ACHN (cell line): ENCODE data around the gene COMTD1.

Experiments used
- DNase-seq: peaks from one replicate; pipeline ENCODE4 v3.0.0-alpha.2; 2015
- in situ Hi-C: cut with HindIII; loops from 2 replicates; pipeline ENCODE4 v1.10.0; 2017; ENCODE audit warnings: low sequenced_read_pairs, low pct_ligation_motif_present, low pct_unique_long_range_greater_than_20kb

COMTD1 gene

DNA sequence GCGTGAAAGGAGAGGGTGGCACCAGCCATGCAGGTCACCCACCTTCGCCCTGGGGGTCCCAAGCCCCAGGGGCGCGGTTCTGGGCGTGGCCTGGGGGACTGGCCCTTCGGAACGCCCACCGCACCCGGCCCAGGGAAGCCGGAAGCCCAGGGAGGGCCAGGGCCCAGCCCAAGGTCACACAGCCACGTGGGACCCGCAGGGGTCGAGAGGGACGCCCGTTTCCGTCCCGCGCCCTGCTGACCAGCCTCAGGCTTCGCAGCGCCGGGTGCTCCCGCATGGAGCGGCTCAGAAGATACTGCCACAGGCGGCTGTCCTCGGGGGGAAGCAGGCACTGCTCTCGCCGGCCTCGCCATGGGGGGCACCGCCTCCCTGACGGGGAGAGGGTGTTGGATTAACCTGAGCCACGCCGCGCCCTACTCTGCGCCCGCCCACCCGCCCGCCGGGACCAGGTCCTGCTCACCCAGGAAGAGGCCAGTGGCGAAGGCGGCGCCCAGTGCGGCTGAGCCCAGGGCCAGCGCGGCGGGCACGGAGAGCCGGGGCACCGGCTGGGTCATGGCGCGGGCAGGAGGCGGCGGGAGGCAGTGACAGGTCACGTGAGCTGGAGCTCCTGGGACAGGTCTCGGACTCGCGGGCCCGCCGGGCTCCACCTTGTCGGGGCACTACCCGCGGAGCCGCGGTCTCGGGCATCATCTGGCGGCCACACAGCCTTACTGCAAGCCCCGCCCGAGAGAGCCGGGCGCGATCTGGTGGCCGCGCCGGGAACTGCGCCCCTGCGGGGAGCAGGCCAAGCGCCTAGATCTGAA lies at the start of gene COMTD1:
TSS of gene COMTD1 (minus strand) at position 583 of the 803 bp plus-strand sequence. CDS start at position 554, 29 bp downstream.
- DNase-seq: peak; percentile 92
- in situ Hi-C loops: no loop called here

DNA sequence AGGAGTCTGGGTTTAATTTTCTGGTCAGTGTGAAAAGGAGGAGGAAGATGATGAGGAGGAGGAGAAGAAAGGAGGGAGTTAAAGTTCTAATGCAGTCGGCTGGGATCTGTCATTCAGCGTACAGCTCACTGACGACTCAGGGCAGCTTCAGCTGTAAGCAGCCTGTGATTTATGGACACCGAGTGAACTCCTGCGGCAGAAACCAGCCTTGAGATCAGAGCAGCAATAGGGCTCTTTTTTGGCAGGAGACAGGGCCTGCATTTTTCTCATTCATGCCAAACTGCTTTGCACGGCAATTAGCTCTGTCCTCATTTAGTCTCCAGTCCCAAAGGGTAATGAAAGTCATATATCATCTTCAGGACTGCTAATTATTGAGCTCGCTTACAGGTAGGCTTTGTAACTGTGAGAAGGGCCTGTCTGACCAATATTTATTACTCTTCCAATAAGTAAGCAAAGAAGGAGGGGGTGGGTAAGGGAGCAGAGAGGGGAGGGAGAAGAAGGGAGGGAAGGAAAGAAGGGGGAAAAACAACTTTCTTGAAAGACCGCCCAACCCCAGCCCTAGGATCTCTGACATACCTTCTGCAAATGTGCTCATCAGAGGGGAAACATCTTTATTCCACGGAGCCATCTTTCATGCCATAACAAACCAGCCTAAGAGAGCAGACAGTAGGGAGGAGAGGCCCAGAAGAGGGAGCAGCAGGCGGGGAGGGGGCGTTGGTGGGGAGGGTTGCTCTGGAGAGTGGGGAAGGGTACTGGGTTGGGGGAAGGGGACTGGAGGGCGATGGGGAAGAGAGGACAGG lies 48.1 kb upstream of the COMTD1 start:
- in situ Hi-C loops: no loop called here
- no peak for DNase-seq

DNA sequence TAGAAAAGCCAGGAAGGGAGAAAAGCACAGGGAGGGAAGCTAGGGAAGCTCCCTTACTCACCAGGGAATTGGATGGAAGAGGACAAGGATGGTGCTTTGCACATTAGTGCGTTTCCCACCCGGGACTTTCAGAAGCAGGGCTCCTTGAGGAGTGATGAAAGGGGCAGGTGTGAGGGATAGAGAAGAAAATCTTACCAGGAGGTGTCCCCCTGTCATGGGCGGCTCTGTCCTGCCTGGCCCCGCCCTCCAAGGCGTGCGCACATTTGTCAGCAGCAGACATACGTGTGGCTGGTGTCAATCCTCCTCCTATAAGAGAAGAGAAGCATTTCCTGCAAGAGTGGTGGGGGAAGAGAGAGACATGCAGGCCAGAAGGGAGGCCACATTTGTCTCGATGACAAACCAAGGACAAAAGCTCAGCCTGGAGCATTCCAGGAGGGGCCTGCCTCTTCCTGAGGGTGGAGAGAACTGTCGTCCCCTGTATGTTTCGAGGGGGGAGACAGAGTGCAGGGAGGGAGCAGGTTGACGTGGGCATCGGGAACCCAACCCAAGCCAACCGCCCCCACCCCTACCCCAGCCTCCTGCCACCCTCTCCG lies 47.4 kb upstream of the COMTD1 start:
- no peak for DNase-seq
- in situ Hi-C loops: no loop called here

DNA sequence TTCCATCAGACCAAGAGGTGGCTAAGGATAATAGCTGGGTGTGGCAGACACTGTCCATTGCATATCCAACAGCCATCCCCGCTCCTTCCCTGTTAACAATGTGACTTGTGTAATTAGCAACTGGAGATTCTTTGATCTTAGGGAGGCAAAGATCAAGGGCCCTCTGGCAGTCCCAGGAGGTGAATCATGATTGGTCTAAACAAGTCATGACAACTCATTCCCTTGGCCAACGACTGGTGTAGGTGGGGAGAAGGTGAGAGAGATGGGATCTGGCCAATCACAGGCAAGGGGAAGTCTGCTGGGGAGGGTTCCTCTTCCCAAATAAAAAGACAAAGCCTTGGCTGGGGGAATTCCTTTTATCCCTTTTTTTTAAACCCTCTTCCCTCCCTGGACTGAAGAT lies 46.2 kb upstream of the COMTD1 start:
- in situ Hi-C loops: no loop called here
- no peak for DNase-seq

DNA sequence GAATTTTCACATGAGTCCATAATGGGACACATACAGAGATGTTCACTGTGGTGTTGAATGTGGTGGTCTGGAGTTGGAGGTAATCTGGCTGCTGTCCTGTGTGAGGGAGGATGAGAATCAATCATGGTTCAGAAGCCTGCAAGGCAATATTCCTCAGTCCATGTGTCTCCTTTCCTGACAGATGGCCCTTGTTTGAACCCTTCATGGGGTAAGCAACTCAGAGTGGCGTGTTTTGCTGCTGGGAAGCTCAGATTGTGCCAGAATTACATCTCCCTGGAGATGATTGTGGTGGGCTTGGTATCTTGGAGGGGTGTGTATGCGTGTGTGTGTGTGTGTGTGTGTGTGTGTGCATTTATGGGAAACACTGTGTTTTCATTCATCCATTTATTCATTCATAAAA lies 44.5 kb upstream of the COMTD1 start:
- no peak for DNase-seq
- in situ Hi-C loops: no loop called here

DNA sequence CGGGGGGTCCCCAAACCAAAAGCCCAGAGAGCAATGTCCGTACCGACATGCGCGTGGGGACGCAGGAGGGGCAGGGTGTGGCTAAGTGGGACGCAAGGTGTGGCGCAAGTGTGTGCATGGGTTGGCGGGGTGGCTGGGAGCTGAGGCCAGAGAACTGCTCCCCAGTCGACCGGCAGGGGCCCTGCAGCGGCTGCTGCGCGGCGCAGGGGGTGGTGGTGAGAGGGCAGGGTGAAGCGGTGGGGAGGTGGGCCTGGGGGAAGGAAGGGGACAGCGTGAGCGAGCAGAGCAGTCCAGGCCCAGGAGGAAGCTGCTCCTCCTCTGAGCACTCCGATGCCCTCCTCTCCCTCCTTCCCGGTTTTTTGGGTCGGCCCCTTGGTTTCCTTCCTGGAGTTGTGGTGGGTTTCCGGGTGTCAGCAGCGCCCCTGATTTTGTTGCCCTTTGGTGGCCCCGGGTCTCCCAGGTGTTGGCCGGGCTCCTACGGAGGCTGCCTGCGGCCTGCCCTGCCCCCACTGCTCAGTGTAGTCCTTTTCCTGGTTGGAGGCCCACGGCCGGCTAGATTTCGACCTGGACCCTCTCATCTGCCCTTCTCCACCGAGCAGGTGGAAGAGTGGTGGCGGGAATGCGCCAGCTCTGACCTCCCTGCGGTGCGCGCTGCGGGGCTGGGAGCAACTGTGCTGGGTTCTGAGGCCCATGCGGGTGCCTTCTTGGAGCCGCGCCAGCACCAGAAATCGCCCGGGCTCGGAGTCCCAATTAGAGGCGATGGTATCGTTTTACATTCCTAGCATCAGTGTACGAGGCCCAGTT lies 40.5 kb upstream of the COMTD1 start:
- in situ Hi-C loops: no loop called here

DNA sequence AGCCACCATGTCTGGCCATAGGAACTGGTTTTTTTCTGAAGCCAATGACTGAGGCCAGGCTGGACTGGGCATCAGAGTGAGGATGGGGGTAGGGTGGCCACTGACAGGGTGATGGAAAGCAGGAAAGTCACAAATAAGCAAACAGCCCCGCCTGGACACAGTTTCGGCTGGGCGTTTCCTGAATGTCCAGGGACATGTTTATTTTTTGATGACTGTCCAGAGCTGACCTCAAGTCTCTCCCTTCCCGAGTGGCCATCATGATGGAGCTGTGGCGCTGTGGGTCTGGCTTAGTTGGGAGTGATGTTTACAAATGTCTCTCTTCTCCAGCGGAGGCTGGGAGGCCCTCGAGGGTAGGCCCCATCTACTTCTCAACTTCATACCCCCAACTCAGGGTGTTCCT lies 37.1 kb upstream of the COMTD1 start:
- in situ Hi-C loops: no loop called here
- no peak for DNase-seq

More for the DNA sequence above, 40.5 kb upstream of the COMTD1 start:
- no peak for DNase-seq

DNA sequence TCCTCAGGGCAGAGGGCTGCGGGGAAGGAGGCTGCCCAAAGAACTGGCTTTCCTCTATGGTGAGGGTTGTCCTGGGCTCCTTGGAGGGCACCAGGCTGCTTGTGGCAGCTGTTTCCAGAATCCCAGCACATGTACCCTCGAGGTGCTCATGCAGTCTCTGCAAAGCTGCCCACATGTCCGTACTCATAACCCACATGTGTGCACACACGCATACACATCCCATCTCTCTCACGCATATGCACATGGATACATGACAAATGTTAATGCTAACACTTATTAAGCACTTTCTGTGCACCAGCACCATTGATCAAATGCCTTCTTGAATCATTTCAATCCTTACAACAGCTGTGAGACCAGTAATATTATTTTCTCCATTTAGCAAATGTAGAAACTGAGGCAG lies 36.3 kb upstream of the COMTD1 start:
- no peak for DNase-seq
- in situ Hi-C loops: no loop called here

DNA sequence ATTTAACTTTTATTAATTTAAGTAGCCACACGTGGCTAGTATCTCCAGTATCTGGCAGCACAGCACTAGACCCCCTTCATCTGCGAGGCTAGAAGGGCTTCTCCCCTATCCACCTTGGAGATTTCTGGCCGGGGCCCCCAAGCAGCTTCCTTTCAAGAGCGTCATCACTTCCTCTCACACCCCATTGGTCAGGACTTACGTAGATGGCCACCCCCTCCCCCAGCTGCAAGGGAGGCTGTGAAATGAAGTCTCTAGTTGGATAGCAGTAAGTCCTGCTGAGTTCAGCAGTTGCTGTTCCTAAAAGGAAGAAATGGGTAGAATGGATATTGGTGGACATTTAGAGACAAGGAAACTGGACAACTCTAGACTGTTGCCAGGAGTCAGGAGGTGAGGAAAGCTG lies 33.8 kb upstream of the COMTD1 start:
- no peak for DNase-seq
- in situ Hi-C loops: no loop called here

DNA sequence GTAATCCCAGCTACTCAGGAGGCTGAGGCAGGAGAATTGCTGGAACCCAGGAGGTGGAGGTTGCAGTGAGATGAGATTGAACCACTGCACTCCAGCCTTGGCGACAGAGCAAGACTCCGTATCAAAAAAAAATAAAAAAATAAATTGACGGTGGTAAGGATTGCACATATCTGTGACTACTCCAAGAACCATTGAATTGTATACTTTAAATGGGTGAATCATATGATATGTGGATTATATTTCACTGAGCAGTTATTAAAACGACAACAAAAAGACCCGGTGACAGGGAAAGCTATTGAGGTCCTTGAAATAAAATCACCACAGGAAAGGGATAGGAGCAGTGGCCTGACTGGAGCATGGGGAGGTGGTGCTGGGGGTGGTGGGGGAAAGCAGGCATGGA lies 31.2 kb upstream of the COMTD1 start:
- in situ Hi-C loops: no loop called here
- DNase-seq: no peak

DNA sequence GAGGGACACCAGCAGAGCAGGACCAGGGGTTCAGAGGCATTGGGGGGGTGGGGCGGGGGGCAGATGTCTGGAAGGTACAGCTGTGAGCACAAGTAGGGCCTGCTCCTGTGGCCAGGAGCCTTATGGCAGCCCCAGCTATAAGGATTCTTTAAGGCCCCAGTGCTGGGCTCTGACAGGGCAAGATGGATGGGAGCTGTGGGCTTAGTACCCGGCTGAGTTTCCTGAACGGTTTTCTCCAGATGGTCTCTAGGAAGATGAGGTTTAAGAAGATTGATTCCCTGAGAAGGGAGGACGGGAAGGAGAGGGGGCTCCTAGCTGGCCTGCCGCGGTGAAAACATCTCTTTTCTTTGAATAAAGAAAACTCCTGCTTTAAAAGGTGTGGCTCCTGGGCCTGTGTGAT lies 30.1 kb upstream of the COMTD1 start:
- DNase-seq: no peak
- in situ Hi-C loops: no loop called here

DNA sequence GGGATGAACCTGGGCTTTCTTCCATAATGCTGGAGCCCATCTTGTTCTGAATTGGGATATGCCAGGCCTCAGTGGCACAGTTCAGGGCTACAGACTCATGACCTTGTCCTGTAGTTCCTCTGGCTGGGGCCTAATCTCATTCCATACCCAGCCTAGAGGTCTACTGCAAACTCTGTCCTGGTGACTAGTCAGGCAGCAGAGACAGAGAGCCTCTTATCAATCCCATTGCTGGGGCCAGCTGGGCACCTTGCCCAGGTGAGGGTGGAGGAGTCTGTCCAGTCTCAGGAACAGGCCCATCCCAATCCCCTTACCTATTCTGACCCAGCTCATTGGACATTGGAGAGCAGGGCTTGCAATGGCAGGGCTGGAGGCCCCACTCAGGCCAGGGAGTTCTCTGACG lies 28.0 kb upstream of the COMTD1 start:
- no peak for DNase-seq

DNA sequence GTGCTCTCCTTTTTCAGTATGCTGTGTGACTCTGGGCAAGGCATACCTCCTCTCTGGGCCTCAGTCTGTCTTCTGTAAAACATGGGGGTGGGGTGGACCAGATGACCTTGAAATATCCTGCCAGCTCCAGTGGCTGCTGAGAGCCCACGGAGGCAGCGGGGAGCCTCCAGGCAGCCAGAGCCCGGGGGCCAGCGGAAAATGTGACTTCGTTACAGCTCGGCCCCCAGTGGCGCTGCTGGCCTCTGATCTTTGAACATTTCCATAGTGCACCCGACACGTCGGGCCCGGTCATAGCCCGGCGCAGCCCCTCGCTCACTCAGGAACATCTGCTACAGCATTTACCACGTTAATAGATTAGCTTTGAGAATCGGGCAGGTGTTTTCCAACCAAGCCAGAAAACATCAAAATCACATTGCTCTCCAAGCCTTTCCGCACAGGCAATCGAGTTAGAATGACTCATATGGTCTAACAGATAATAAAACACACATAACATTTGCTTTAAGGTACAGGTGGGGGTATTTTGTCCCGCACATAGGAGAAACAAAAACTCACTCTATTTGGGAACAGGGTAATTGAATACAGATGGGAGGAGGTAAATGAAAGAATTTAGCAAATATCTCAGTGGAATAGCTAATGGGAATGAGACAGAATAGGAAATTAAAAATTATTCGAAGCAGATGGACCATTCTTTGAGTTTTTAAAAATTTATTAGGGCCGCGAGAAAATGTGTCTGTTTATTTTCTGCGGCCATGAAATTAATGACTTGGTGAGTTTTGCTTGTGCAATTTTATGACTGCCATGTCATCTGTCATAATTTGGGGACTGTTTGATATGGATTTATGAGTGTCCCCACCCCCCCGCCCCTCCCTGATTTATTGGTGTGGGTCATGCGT lies 26.3 kb upstream of the COMTD1 start:
- in situ Hi-C loops: no loop called here
- DNase-seq: no peak

More for the DNA sequence above, 28.0 kb upstream of the COMTD1 start:
- in situ Hi-C loops: no loop called here

DNA sequence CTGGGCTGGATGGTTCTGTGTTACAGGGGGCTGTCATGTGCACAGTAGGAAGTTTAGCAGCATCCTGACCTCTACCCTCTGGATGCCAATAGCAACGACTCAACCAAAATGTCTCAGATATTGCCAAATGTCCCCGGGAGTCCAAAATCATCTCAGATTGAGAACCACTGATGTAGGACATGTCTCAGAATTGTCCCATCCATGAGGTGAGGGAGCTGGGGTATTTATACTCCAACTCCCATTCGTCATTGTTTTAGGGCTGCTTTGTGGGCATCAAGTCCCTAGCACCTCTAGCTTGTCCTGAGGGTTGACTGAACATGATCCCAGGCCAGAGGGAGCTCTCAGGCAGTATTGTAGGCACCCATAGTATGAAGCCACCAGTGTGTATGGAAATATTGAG lies 25.2 kb upstream of the COMTD1 start:
- in situ Hi-C loops: no loop called here
- no peak for DNase-seq

DNA sequence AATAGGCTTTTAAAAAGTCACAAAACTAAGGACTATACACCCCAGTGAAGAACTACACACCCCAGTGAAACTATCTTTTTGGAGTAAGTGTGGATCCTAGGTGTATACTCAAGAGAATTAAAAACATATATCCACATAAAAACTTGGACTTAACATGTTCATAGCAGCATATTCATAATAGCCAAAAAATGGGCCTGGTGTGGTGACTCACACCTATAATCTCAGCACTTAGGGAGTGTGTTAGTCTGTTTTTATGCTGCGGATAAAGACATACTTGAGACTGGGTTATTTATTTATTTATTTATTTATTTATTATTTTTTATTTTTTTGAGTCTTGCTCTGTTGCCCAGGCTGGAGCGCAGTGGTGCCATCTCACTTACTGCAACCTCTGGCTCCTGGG lies 19.0 kb upstream of the COMTD1 start:
- no peak for DNase-seq

DNA sequence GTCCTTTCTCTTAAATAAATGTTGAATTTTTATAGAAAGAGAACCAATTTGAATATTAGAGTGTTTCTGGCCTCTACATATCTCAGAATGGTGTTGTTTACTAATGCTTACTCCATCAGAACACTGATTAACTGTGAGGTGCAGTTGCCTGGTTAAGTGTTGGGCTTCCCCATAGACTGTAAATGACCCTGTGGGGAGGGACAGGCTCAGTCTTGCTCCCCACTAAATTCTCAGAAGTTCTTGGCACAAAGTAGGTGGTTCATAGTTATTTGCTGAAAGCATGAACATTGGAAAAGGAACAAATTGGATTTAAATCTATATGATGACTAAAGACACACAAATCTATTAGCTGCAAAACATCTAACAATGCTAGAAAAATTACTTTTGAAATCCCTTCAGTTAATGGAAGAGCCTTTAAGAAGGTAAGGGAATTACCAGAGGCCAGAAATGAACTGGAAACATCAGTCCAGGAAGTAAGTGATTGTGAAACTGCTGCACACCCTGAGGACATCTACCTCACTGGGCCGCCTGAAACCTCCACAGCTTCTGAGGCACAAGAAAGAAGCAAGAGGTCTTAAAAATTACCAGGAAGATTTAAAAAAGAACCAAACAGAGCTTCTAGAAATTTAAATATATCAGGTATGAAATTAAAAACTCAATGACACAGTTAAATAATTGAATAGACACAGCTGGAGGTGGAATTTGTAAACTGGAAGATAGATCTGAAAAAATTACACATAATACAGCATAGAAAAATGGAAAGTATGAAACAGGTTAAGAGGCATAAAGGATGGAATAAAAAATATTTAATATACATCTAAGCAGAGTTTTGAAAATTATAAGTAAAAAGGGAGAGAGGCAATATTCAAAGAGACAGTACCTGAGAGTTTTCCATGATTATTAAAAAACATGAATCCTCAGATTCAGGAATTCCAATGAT lies 17.8 kb upstream of the COMTD1 start:
- no peak for DNase-seq
- in situ Hi-C loops: no loop called here

More for the DNA sequence above, 19.0 kb upstream of the COMTD1 start:
- in situ Hi-C loops: no loop called here

DNA sequence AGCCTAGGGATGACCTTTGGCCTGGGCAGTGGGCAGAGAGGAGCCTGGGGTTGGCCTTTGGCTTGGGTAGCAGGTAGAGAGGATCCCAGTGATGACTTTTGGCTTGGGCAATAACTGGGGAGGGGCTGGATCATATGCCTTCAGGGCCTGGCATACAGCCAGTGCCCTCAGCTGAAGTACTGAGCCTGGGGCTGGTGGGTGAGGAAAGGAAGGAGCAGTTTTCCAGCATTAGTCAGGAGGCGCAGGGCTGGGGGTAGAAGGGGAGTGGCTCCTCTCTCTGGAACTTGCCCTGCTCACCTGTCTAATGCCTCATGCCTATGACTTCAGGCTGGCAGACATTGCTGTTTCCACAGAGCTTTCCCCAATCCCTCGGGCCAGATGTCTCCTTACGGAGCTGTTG lies 15.2 kb upstream of the COMTD1 start:
- in situ Hi-C loops: no loop called here
- DNase-seq: no peak
